GM06990 (cell line): ENCODE results near the gene FUS.
"Not testable (repeated sequence)": the region's sequence is repeated elsewhere in the genome, so short reads cannot be mapped to it uniquely, and the experiment has no call there.

Experiments used
- DNase-seq: peaks from one replicate; pipeline ENCODE4 v3.0.0-alpha.2; 2011; ENCODE audit not compliant: insufficient read length; ENCODE audit errors: extremely low read depth
- H3K27me3 ChIP-seq: replicated peaks from 2 replicates; pipeline ENCODE4 v1.6.0; 2011; ENCODE audit warnings: low read length; ENCODE audit not compliant: control insufficient read depth, insufficient read depth
- H3K36me3 ChIP-seq: 2 replicates; pipeline ENCODE4 v1.5.1; 2011; ENCODE audit warnings: low read length; ENCODE audit not compliant: control insufficient read depth, insufficient read depth
- H3K4me3 ChIP-seq: replicated peaks from 2 replicates; pipeline ENCODE4 v1.5.1; 2011; ENCODE audit warnings: low read depth, mild to moderate bottlenecking, control low read depth, low read length
- CTCF ChIP-seq: IDR thresholded peaks from 2 replicates; pipeline ENCODE4 v1.5.1; 2011; ENCODE audit warnings: low read length, control low read depth, mild to moderate bottlenecking, inconsistent platforms; ENCODE audit not compliant: insufficient read depth, poor library complexity, severe bottlenecking

Gene FUS

GRCh38 chr16:31136287-31136662 lies 43.7 kb upstream of the FUS start:
- DNase-seq: no peak
- TF ChIP-seq CTCF: no peak

GRCh38 chr16:31136822-31137499 lies 43.0 kb upstream of the FUS start:
- not testable (repeated sequence) for H3K36me3 ChIP-seq, H3K27me3 ChIP-seq, DNase-seq, H3K4me3 ChIP-seq

More at GRCh38 chr16:31136287-31136662, 43.7 kb upstream of the FUS start:
- peaks cover 4% of the 10 kb centered on the region for H3K36me3 ChIP-seq
- no peaks in the 10 kb centered on the region for H3K27me3 ChIP-seq
- no peak overlapping the region for H3K4me3 ChIP-seq

GRCh38 chr16:31138621-31139578 lies 41.0 kb upstream of the FUS start:
- no peaks in the 10 kb centered on the region for H3K27me3 ChIP-seq
- no peak for DNase-seq
- H3K4me3 ChIP-seq: no peak overlapping the region
- H3K36me3 ChIP-seq: no peaks in the 10 kb centered on the region
- TF ChIP-seq CTCF: no peak

GRCh38 chr16:31141071-31141469 lies 38.9 kb upstream of the FUS start:
- H3K36me3 ChIP-seq, H3K27me3 ChIP-seq, DNase-seq, H3K4me3 ChIP-seq: not testable (repeated sequence)

- H3K36me3 ChIP-seq: no peaks in the 10 kb centered on the region
- peak overlapping the region; percentile 41 for H3K4me3 ChIP-seq
- no peaks in the 10 kb centered on the region for H3K27me3 ChIP-seq
- DNase-seq: no peak
- TF ChIP-seq CTCF: no peak
Observed at GRCh38 chr16:31141489-31142108, 38.3 kb upstream of the FUS start.

GRCh38 chr16:31142109-31143010 lies 37.6 kb upstream of the FUS start:
- H3K36me3 ChIP-seq: no peaks in the 10 kb centered on the region
- peak; percentile 99 for DNase-seq
- no peaks in the 10 kb centered on the region for H3K27me3 ChIP-seq
- peak; percentile 94 for TF ChIP-seq CTCF
- peak overlapping the region; percentile 41 for H3K4me3 ChIP-seq
